Hepatocyte (in vitro differentiated cells): ENCODE results near the gene CLIC4.

Source experiments
- CTCF ChIP-seq: fragments of 200-600 bp; sonication (generic); IDR thresholded peaks from 2 replicates; pipeline ENCODE4 v1.5.1; 2016; ENCODE audit warnings: antibody characterized with exemption, mild to moderate bottlenecking; ENCODE audit not compliant: poor library complexity
- EZH2 ChIP-seq: fragments of 200-600 bp; sonication (generic); IDR thresholded peaks from 2 replicates; pipeline ENCODE4 v1.6.1; 2016; ENCODE audit warnings: antibody characterized with exemption, mild to moderate bottlenecking, borderline replicate concordance
- EZH2phosphoT487 ChIP-seq: fragments of 200-600 bp; sonication (generic); IDR thresholded peaks from one replicate; pipeline ENCODE4 v1.6.1; 2018; ENCODE audit warnings: antibody characterized with exemption, mild to moderate bottlenecking, low read depth, moderate library complexity; ENCODE audit not compliant: unreplicated experiment, severe bottlenecking

GRCh38 chr1:24707687-24708086, 37.6 kb upstream of the CLIC4 start:
- TF ChIP-seq CTCF: no peak
- TF ChIP-seq EZH2: no peak
- TF ChIP-seq EZH2phosphoT487: no peak
